H9 (cell line): ENCODE data around the gene TRABD. TPM values are rescaled to one million over a fixed set of nuclear protein-coding genes. Genes with fewer than 3 reads are reported as not detected.

Experiments used
- DNase-seq: peaks from one replicate; pipeline ENCODE4 v3.0.0-alpha.2; 2017
- H2AFZ ChIP-seq: one replicate; pipeline ENCODE4 v1.6.1; 2013; ENCODE audit warnings: mild to moderate bottlenecking, low read length, control low read depth, moderate library complexity
- H2AK5ac ChIP-seq: 2 replicates; pipeline ENCODE4 v1.6.1; 2013; ENCODE audit warnings: low read length, control low read depth, mixed read lengths; ENCODE audit not compliant: insufficient read length
- H2BK120ac ChIP-seq: one replicate; pipeline ENCODE4 v1.6.1; 2013; ENCODE audit warnings: low read depth, mild to moderate bottlenecking, low read length, control low read depth, inconsistent platforms; ENCODE audit not compliant: poor library complexity, severe bottlenecking
- H2BK12ac ChIP-seq: 2 replicates; pipeline ENCODE4 v1.6.1; 2013; ENCODE audit warnings: low read length, control low read depth, mixed read lengths, low read depth; ENCODE audit not compliant: insufficient read length
- H2BK15ac ChIP-seq: 2 replicates; pipeline ENCODE4 v1.6.1; 2013; ENCODE audit warnings: low read depth, low read length, control low read depth
- H2BK20ac ChIP-seq: one replicate; pipeline ENCODE4 v1.6.1; 2013; ENCODE audit warnings: low read depth, mild to moderate bottlenecking, low read length, control low read depth, inconsistent platforms; ENCODE audit not compliant: poor library complexity, severe bottlenecking
- H2BK5ac ChIP-seq: 2 replicates; pipeline ENCODE4 v1.6.1; 2013; ENCODE audit warnings: low read length, control low read depth, mixed read lengths; ENCODE audit not compliant: insufficient read length
- H3K14ac ChIP-seq: 2 replicates; pipeline ENCODE4 v1.6.1; 2013; ENCODE audit warnings: low read length, control low read depth; ENCODE audit not compliant: insufficient read depth
- H3K18ac ChIP-seq: 2 replicates; pipeline ENCODE4 v1.6.1; 2013; ENCODE audit warnings: low read depth, mild to moderate bottlenecking, mixed read lengths, low read length, control low read depth; ENCODE audit not compliant: insufficient read length
- H3K23ac ChIP-seq: 2 replicates; pipeline ENCODE4 v1.6.1; 2013; ENCODE audit warnings: low read length, control low read depth, mixed read lengths, low read depth; ENCODE audit not compliant: insufficient read length
- H3K23me2 ChIP-seq: 2 replicates; pipeline ENCODE4 v1.6.1; 2013; ENCODE audit warnings: low read depth, mild to moderate bottlenecking, mixed read lengths, low read length, control low read depth; ENCODE audit not compliant: insufficient read length, poor library complexity, severe bottlenecking
- H3K27ac ChIP-seq: 2 replicates; pipeline ENCODE4 v1.5.1; 2013; ENCODE audit warnings: low read length, control low read depth, mixed read lengths, low read depth; ENCODE audit not compliant: insufficient read length
- H3K27me3 ChIP-seq: 2 replicates; pipeline ENCODE4 v1.6.1; 2013; ENCODE audit warnings: low read length, control low read depth, inconsistent platforms; ENCODE audit not compliant: insufficient read depth
- H3K4ac ChIP-seq: 2 replicates; pipeline ENCODE4 v1.6.1; 2013; ENCODE audit warnings: low read depth, mild to moderate bottlenecking, control low read depth, inconsistent platforms, low read length, moderate library complexity
- H3K4me1 ChIP-seq: 2 replicates; pipeline ENCODE4 v1.6.1; 2013; ENCODE audit warnings: low read length, control low read depth, inconsistent platforms; ENCODE audit not compliant: insufficient read depth
- H3K4me2 ChIP-seq: 2 replicates; pipeline ENCODE4 v1.6.1; 2013; ENCODE audit warnings: low read length, control low read depth, mixed read lengths; ENCODE audit not compliant: insufficient read length, insufficient read depth
- H3K56ac ChIP-seq: 2 replicates; pipeline ENCODE4 v1.6.1; 2013; ENCODE audit warnings: low read depth, mild to moderate bottlenecking, mixed read lengths, low read length, control low read depth; ENCODE audit not compliant: insufficient read length
- H3K79me1 ChIP-seq: 2 replicates; pipeline ENCODE4 v1.6.1; 2013; ENCODE audit warnings: low read depth, mild to moderate bottlenecking, moderate library complexity, low read length, control low read depth, inconsistent platforms; ENCODE audit not compliant: insufficient read depth, poor library complexity, severe bottlenecking
- H3K79me2 ChIP-seq: 2 replicates; pipeline ENCODE4 v1.6.1; 2013; ENCODE audit warnings: low read length, control low read depth, inconsistent platforms; ENCODE audit not compliant: insufficient read depth
- H3K9ac ChIP-seq: 2 replicates; pipeline ENCODE4 v1.6.1; 2013; ENCODE audit warnings: low read length, control low read depth, mixed read lengths; ENCODE audit not compliant: insufficient read length; ENCODE audit errors: extremely low read depth
- H3K9me3 ChIP-seq: one replicate; pipeline ENCODE4 v1.6.1; 2013; ENCODE audit warnings: low read depth, low read length, inconsistent platforms; ENCODE audit not compliant: control insufficient read depth
- H3T11ph ChIP-seq: one replicate; pipeline ENCODE4 v1.6.1; 2013; ENCODE audit warnings: mild to moderate bottlenecking, low read length, control low read depth, inconsistent platforms
- H4K20me1 ChIP-seq: one replicate; pipeline ENCODE4 v1.6.1; 2013; ENCODE audit not compliant: control insufficient read depth, insufficient read length, insufficient read depth
- H4K5ac ChIP-seq: 2 replicates; pipeline ENCODE4 v1.6.1; 2013; ENCODE audit warnings: low read depth, mild to moderate bottlenecking, mixed read lengths, low read length, control low read depth; ENCODE audit not compliant: insufficient read length
- H4K8ac ChIP-seq: replicated peaks from 2 replicates; pipeline ENCODE4 v1.6.1; 2013; ENCODE audit warnings: low read length, control low read depth, mixed read lengths, low read depth; ENCODE audit not compliant: insufficient read length
- H4K91ac ChIP-seq: 2 replicates; pipeline ENCODE4 v1.6.1; 2013; ENCODE audit warnings: low read depth, mild to moderate bottlenecking, moderate library complexity, mixed read lengths, low read length, control low read depth; ENCODE audit not compliant: insufficient read length
- H3K27ac Mint-ChIP-seq, 3 experiments: 2 replicates in 2 of 3; 3 replicates in 1 of 3; pipeline ENCODE4 v1.8.0; 2020 to 2021; ENCODE audit warnings: mixed read lengths in 3 of 3, mild to moderate bottlenecking in 1 of 3, moderate library complexity in 1 of 3
- H3K27me3 Mint-ChIP-seq: 2 replicates; pipeline ENCODE4 v1.8.0; 2021; ENCODE audit warnings: low read depth, mild to moderate bottlenecking, moderate library complexity, mixed read lengths
- H3K36me3 Mint-ChIP-seq, 3 experiments: 2 replicates in 2 of 3; 3 replicates in 1 of 3; pipeline ENCODE4 v1.8.0; 2020 to 2021; ENCODE audit warnings: low read depth in 3 of 3, mixed read lengths in 3 of 3; ENCODE audit not compliant: insufficient read depth in 1 of 3
- H3K4me1 Mint-ChIP-seq, 2 experiments: 2 replicates each; pipeline ENCODE4 v1.8.0; 2020; ENCODE audit warnings: mixed read lengths in 2 of 2
- H3K4me3 Mint-ChIP-seq, 2 experiments: 2 replicates in 1 of 2; 3 replicates in 1 of 2; pipeline ENCODE4 v1.8.0; 2020 to 2021; ENCODE audit warnings: mild to moderate bottlenecking in 2 of 2, mixed read lengths in 2 of 2, moderate library complexity in 1 of 2
- H3K9me3 Mint-ChIP-seq, 2 experiments: 2 replicates in 1 of 2; 3 replicates in 1 of 2; pipeline ENCODE4 v1.8.0; 2020; ENCODE audit warnings: mild to moderate bottlenecking in 2 of 2, mixed read lengths in 2 of 2, moderate library complexity in 1 of 2
- CTCF ChIP-seq: fragments of 200-600 bp; sonication (generic); conservative IDR thresholded peaks from 3 replicates; pipeline ENCODE4 v1.8.0; 2021; ENCODE audit warnings: antibody characterized with exemption, mild to moderate bottlenecking
- WGBS: extraction: QIAGEN DNeasy Blood & Tissue Kit; methylation state at CpG from one replicate; pipeline ENCODE4 v1.1.7; 2013; ENCODE audit warnings: missing lambda C conversion rate, low lambda C conversion rate, mixed read lengths; ENCODE audit not compliant: insufficient read length; ENCODE audit errors: extremely low coverage; 5-methylcytosine and 5-hydroxymethylcytosine counted together
- total RNA-seq: library from RNA; stranded (reverse); gene quantifications from 2 replicates; pipeline ENCODE4 v1.2.1, GENCODE V29; 2021

The TRABD gene
- total RNA-seq, 1 experiment from 2014 or later, result 47.8 TPM

- Histone ChIP-seq H4K8ac (no peak overlapping the region), H4K91ac (no peak overlapping the region), H2BK15ac (no peak overlapping the region), H3K79me2 (no peaks in the 10 kb centered on the region), H3K9me3 (no peaks in the 10 kb centered on the region), H3K4ac (no peak overlapping the region), H3K4me1 (no peaks in the 10 kb centered on the region), H4K20me1 (peaks cover 3% of the 10 kb centered on the region), H3K79me1 (no peaks in the 10 kb centered on the region), H3K27ac (no peak overlapping the region), H2BK5ac (no peak overlapping the region), H3K4me2 (no peak overlapping the region), H2AK5ac (no peak overlapping the region), H2BK120ac (no peak overlapping the region), H2AFZ (no peak overlapping the region), H2BK20ac (no peak overlapping the region), H3K23me2 (no peaks in the 10 kb centered on the region), H3T11ph (no peak overlapping the region), H3K27me3 (no peaks in the 10 kb centered on the region), H3K23ac (no peak overlapping the region), H4K5ac (no peak overlapping the region), H2BK12ac (no peak overlapping the region), H3K56ac (no peak overlapping the region), H3K14ac (no peak overlapping the region), H3K9ac (no peak overlapping the region), H3K18ac (no peak overlapping the region)
- WGBS, result no CpG with 5 or more reads among the region's 16 CpGs
- TF ChIP-seq CTCF, result no peak
- H3K4me1 Mint-ChIP-seq, result no peaks in the 10 kb centered on the region
- peaks cover 0 to 2% of the 10 kb centered on the region in 2 experiments; a peak in 1 of 5 replicates for H3K9me3 Mint-ChIP-seq
- peaks cover 7 to 31% (median 23%) of the 10 kb centered on the region in 3 experiments for H3K36me3 Mint-ChIP-seq
- DNase-seq, result no peak
- no peak overlapping the region for H3K4me3 Mint-ChIP-seq
- H3K27ac Mint-ChIP-seq, result peak overlapping the region in 2 of 3 experiments; percentile 37 to 91; a peak in 4 of 7 replicates
- H3K27me3 Mint-ChIP-seq, result no peaks in the 10 kb centered on the region
Measured at GRCh38 chr22:50229370-50229769, 43.7 kb downstream of the TRABD start.
